ENCODE data around the gene SULF2.
"Not testable (repeated sequence)": the region's sequence is repeated elsewhere in the genome, so short reads cannot be mapped to it uniquely, and the experiment has no call there.

DNA sequence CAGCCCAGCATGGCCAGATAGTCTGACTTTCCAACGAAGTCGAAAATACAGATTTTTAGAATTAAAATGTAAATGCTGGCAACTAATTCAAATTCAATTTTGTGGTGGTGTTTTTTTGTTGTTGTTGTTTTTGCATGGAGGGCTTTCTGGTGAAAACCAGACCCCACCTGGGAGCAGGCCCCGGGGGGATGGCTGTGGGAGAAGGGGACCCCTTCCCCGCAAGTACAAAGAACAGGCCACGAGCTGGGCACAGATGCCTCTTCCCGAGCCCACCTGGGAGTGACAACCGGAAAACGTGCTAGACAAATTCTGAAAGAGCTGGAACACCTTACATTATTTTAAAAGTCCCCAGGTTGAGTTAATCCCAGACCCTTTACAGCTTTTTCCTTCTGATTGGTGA is 41.4 kb upstream of the SULF2 start:
- TF ChIP-seq, protein P1, sequence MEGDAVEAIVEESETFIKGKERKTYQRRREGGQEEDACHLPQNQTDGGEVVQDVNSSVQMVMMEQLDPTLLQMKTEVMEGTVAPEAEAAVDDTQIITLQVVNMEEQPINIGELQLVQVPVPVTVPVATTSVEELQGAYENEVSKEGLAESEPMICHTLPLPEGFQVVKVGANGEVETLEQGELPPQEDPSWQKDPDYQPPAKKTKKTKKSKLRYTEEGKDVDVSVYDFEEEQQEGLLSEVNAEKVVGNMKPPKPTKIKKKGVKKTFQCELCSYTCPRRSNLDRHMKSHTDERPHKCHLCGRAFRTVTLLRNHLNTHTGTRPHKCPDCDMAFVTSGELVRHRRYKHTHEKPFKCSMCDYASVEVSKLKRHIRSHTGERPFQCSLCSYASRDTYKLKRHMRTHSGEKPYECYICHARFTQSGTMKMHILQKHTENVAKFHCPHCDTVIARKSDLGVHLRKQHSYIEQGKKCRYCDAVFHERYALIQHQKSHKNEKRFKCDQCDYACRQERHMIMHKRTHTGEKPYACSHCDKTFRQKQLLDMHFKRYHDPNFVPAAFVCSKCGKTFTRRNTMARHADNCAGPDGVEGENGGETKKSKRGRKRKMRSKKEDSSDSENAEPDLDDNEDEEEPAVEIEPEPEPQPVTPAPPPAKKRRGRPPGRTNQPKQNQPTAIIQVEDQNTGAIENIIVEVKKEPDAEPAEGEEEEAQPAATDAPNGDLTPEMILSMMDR (IDR thresholded peaks at IDR 0.05; ENCODE audit: low read depth, low read length, missing input control) = not testable (repeated sequence)
- TF ChIP-seq YY1 (IDR thresholded peaks at IDR 0.05); RAD21 (IDR thresholded peaks at IDR 0.05); TAF1 (conservative IDR thresholded peaks at IDR 0.05); JUND (IDR thresholded peaks at IDR 0.05): not testable (repeated sequence)
- TF ChIP-seq, protein P2, sequence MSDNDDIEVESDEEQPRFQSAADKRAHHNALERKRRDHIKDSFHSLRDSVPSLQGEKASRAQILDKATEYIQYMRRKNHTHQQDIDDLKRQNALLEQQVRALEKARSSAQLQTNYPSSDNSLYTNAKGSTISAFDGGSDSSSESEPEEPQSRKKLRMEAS (IDR thresholded peaks at IDR 0.05) = not testable (repeated sequence)
- TF ChIP-seq, protein P3, sequence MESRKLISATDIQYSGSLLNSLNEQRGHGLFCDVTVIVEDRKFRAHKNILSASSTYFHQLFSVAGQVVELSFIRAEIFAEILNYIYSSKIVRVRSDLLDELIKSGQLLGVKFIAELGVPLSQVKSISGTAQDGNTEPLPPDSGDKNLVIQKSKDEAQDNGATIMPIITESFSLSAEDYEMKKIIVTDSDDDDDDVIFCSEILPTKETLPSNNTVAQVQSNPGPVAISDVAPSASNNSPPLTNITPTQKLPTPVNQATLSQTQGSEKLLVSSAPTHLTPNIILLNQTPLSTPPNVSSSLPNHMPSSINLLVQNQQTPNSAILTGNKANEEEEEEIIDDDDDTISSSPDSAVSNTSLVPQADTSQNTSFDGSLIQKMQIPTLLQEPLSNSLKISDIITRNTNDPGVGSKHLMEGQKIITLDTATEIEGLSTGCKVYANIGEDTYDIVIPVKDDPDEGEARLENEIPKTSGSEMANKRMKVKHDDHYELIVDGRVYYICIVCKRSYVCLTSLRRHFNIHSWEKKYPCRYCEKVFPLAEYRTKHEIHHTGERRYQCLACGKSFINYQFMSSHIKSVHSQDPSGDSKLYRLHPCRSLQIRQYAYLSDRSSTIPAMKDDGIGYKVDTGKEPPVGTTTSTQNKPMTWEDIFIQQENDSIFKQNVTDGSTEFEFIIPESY (IDR thresholded peaks at IDR 0.05) = not testable (repeated sequence)
